Kidney (tissue), 14 donors: ENCODE measurements around the gene RIOK1. TPM values are rescaled to one million over a fixed set of nuclear protein-coding genes. Genes with fewer than 3 reads are reported as not detected.

Experiments used
- DNase-seq, 5 donors: peaks; one replicate each; pipeline ENCODE4 v3.0.0-alpha.2; 2013 to 2020
- FAIRE-seq: peaks from 2 replicates; lab custom pipeline; 2012; peaks lifted over from hg19 to GRCh38; lab: Jason Lieb, UNC
- H3K27ac ChIP-seq, 2 donors: one replicate each; pipeline ENCODE4 v1.7.0; 2013; ENCODE audit warnings: low read depth in 2 of 2, low read length in 2 of 2, inconsistent platforms in 1 of 2
- H3K27me3 ChIP-seq: one replicate; pipeline ENCODE4 v1.7.1; 2013; ENCODE audit warnings: low read length, inconsistent platforms; ENCODE audit not compliant: control insufficient read depth, insufficient read depth
- H3K36me3 ChIP-seq, 3 donors: one replicate each; pipeline versions ENCODE4 v1.7.0 to v1.7.1; 2013; ENCODE audit warnings: low read length in 3 of 3, control low read depth in 1 of 3, inconsistent platforms in 1 of 3; ENCODE audit not compliant: insufficient read depth in 3 of 3, control insufficient read depth in 2 of 3
- H3K4me1 ChIP-seq, 3 donors: one replicate each; pipeline versions ENCODE4 v1.7.0 to v1.7.1; 2013; ENCODE audit warnings: low read length in 3 of 3, inconsistent platforms in 1 of 3, low read depth in 1 of 3; ENCODE audit not compliant: control insufficient read depth in 2 of 3, insufficient read depth in 2 of 3
- H3K4me3 ChIP-seq, 3 donors: one replicate each; pipeline versions ENCODE4 v1.7.0 to v1.8.1; 2013; ENCODE audit warnings: low read length in 3 of 3, control low read depth in 1 of 3, inconsistent platforms in 1 of 3
- H3K9ac ChIP-seq, 3 donors: one replicate each; pipeline versions ENCODE4 v1.7.0 to v1.7.1; 2013; ENCODE audit warnings: low read length in 3 of 3, control low read depth in 1 of 3, inconsistent platforms in 1 of 3
- H3K9me3 ChIP-seq, 3 donors: one replicate each; pipeline versions ENCODE4 v1.7.0 to v1.7.1; 2013; ENCODE audit warnings: low read length in 3 of 3, control low read depth in 1 of 3, inconsistent platforms in 1 of 3; ENCODE audit not compliant: control insufficient read depth in 2 of 3, insufficient read depth in 1 of 3
- intact Hi-C: fragments of 100-400 bp; cut with DNase I; formaldehyde crosslinking; loops from one replicate; pipeline ENCODE4 v1.11.1; 2022
- polyA plus RNA-seq: library from polyadenylated mRNA; stranded (reverse); fragments of 350-450 nt; fragmentation: Illumina TruSeq; extraction: RNeasy Lipid Tissue Mini Kit (QIAGEN cat#74804); gene quantifications from one replicate; pipeline ENCODE4 v1.2.3, GENCODE V29; 2014; ENCODE audit warnings: low read depth, low replicate concordance; ENCODE audit not compliant: insufficient read depth
- total RNA-seq: library from RNA; stranded (reverse); fragmentation: NEBNext Ultra II Directional; extraction: Animal tissue kit (Norgen Biotek cat#: 25700); gene quantifications from one replicate; pipeline ENCODE4 v1.2.1, GENCODE V29; 2021
- TF ChIP-seq, protein P1 (sequence below): IDR thresholded peaks from 3 replicates; pipeline ENCODE4 v1.5.1; 2012; ENCODE audit warnings: mild to moderate bottlenecking, moderate library complexity, borderline replicate concordance; ENCODE audit not compliant: insufficient read depth; ENCODE audit errors: extremely low read depth
- donor health status: control.
- donor health status: control.
- donor health status: control.
- donor health status: control.
- donor health status: control.
- donor health status: DM: yes; HTN: yes; CAD: no.
- donor health status: Normal renal cell carcinoma (clear cell type).

The RIOK1 gene
- total and polyA plus RNA-seq, 2 donors from 2014 or later = 8.5 to 19.8 TPM

DNA sequence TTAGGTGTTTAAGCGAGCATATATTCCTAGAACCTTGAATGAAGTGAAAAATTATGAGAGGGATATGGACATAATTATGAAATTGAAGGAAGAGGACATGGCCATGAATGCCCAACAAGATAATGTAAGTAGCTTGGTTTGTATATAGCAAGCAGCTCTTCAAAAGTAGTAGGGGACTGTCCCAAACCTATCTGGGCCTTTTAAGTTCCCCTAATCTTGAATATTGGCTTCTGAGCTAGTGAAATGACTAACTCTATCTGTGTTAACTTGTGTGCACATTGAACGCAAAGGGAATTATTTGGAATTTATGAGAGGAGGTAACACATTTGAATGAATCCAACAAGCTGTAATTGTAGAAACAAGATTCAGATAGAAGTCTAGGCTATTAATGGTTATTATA lies 21.7 kb downstream of the RIOK1 start:
- FAIRE-seq (no peak), DNase-seq (no peak)
- Histone ChIP-seq H3K27me3 (no peaks in the 10 kb centered on the region), H3K4me1 (peaks cover 0 to 6% (median 0%) of the 10 kb centered on the region in 3 donors), H3K9me3 (no peaks in the 10 kb centered on the region), H3K36me3 (peaks cover 3 to 44% (median 10%) of the 10 kb centered on the region in 3 donors), H3K4me3 (no peak overlapping the region), H3K27ac (no peak overlapping the region), H3K9ac (no peak overlapping the region)
- TF ChIP-seq, protein P1, sequence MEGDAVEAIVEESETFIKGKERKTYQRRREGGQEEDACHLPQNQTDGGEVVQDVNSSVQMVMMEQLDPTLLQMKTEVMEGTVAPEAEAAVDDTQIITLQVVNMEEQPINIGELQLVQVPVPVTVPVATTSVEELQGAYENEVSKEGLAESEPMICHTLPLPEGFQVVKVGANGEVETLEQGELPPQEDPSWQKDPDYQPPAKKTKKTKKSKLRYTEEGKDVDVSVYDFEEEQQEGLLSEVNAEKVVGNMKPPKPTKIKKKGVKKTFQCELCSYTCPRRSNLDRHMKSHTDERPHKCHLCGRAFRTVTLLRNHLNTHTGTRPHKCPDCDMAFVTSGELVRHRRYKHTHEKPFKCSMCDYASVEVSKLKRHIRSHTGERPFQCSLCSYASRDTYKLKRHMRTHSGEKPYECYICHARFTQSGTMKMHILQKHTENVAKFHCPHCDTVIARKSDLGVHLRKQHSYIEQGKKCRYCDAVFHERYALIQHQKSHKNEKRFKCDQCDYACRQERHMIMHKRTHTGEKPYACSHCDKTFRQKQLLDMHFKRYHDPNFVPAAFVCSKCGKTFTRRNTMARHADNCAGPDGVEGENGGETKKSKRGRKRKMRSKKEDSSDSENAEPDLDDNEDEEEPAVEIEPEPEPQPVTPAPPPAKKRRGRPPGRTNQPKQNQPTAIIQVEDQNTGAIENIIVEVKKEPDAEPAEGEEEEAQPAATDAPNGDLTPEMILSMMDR = no peak
- intact Hi-C loops = loop anchor here (10.0 kb wide), 1 partner anchor 203 kb away; no protein-coding TSS in a partner anchor

- FAIRE-seq = no peak
- intact Hi-C loops = loop anchor here (10.0 kb wide), 1 partner anchor 202 kb away; no protein-coding TSS in a partner anchor
Measured at GRCh38 chr6:7413151-7413823, 23.7 kb downstream of the RIOK1 start.

GRCh38 chr6:7414811-7415210 lies 25.2 kb downstream of the RIOK1 start:
- Histone ChIP-seq H3K36me3 (peaks cover 0 to 29% (median 13%) of the 10 kb centered on the region in 3 donors), H3K9ac (no peak overlapping the region), H3K27ac (no peak overlapping the region), H3K4me1 (peaks cover 0 to 6% (median 0%) of the 10 kb centered on the region in 3 donors), H3K4me3 (no peak overlapping the region), H3K27me3 (no peaks in the 10 kb centered on the region), H3K9me3 (no peaks in the 10 kb centered on the region)
- FAIRE-seq (no peak), DNase-seq (peak in 4 of 5 donors; percentile 32 to 60 (median 44))
- intact Hi-C loops = loop anchor here (10.0 kb wide), 1 partner anchor 200 kb away; no protein-coding TSS in a partner anchor
- TF ChIP-seq, protein P1 = no peak

More at GRCh38 chr6:7413151-7413823, 23.7 kb downstream of the RIOK1 start:
- Histone ChIP-seq H3K9me3 (no peaks in the 10 kb centered on the region), H3K27ac (no peak overlapping the region), H3K4me1 (peaks cover 0 to 6% (median 0%) of the 10 kb centered on the region in 3 donors), H3K4me3 (no peak overlapping the region), H3K9ac (no peak overlapping the region), H3K27me3 (no peaks in the 10 kb centered on the region), H3K36me3 (peaks cover 0 to 29% (median 11%) of the 10 kb centered on the region in 3 donors)
- TF ChIP-seq, protein P1 = no peak
- no peak for DNase-seq
